SH-SY5Y (cell line): ENCODE results near the gene FBXW8.

Experiments
- GATA2 ChIP-seq: IDR thresholded peaks from 2 replicates; pipeline ENCODE4 v1.6.1; 2011; ENCODE audit warnings: mild to moderate bottlenecking, low read depth, low read length
- GATA3 ChIP-seq: IDR thresholded peaks from 2 replicates; pipeline ENCODE4 v1.6.1; 2011; ENCODE audit warnings: low read depth, mild to moderate bottlenecking, low read length, moderate library complexity

The FBXW8 gene

DNA sequence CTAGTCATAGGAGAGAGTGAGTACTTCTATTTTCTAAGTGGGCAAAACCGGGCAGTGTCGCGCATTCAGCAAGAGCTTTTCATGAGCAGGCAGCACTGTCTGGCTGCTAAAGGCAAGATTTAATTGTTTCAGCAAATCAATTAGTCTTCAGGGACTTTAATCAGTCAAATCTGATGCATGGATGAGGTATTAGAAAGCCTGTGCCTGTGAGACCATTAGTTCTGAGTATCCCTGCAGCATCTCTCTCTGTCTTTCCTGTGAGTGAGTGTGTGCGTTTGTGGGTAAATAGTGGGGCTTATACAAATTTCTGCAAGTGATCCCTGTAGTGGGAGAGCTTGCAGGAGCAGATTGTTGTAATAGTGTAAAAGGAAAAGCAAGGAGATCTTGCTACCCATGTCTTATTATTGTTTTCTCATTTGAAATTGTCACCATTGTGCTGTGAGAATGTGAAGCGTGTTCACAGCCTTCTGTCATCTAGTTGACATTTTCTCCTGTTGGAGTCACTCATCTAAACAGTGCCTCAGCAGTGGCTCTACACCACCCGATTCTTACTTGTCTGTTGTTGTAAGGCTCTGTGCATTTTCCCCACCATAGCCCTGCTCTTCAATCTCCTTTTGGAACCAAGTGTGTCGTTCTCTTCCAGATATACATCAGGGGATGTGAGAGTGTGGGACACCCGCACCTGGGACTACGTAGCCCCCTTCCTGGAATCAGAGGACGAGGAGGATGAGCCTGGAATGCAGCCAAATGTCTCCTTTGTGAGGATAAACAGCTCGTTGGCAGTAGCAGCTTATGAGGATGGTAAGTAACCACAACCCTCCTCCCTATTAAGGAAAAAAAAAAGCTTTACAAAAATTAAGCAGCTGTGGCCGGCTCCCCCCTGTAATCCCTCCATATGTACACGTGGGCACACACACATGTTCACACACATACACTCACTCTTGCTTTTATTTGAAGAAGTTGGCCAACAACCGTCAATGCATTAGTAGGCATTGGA is 53.6 kb downstream of the FBXW8 start:
- TF ChIP-seq GATA3: 0 out of 2 replicates have a peak, but pooled peaks have one; percentile 23
- TF ChIP-seq GATA2: peak; percentile 58

DNA sequence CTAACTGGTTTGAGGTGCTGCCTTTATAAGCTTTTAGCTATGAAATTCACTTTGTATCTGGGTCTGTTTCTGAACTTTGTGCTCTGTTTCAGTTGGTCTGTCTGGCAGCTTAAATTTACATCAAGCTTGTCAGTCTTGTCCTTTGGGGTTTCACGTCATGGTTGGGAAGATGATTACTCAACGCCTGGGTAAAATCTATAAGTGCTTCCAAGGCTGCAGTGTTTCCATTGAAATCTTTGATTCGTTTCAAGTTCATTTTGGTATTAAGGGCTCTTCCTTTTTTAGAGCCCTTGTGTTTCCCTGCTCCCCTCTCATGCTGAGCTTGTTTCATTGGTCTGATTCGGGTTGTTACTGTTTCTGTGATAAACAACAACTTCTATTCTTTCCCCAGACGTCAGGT is 58.2 kb downstream of the FBXW8 start:
- TF ChIP-seq GATA3 (no peak), GATA2 (no peak)

DNA sequence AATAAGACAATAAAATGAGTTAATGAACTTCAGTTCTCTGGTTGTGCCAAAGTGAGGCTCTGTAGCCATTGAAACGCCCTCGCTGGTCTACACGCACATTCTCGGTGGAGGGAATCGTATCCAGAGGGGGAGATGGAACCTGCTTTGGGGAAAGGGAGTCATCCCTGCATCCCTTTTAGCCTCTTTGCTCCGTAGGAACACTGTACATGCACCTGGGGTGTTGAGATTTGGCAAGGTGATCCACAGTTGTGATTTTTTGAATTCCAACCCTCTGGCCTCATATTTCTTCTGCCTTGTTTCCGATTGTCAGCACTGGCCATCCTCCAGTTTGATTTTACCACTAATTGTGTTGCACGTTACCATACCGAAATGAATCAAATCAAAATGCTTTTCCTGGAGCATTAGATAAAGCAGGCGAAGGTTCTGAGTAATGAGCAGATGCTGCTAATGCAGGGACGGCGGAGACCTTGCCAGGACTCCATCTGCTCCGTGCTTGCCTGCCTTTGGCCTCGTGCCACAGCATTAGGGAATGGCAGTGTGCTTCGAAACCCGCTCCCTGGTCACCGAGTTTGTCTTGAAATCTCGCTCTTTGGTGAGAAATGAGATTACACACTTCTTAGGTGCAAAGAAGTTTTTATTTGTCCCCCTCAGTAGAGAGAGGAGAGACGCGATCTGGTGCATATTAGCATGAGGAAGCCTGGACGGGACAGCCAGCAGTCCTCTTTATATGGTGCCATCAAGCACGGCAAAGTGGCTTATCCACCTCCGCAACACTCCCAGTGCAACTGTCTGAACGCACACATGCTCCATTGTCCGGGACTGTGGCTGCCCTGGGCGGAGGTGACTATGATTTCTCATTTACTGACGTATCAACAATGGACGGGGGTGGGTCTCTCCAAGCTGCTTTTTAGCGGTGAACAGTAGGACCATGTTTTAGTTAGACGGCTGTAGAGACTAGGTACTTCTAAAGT is 59.1 kb downstream of the FBXW8 start:
- TF ChIP-seq GATA2: peak; percentile 67
- no peak for TF ChIP-seq GATA3

DNA sequence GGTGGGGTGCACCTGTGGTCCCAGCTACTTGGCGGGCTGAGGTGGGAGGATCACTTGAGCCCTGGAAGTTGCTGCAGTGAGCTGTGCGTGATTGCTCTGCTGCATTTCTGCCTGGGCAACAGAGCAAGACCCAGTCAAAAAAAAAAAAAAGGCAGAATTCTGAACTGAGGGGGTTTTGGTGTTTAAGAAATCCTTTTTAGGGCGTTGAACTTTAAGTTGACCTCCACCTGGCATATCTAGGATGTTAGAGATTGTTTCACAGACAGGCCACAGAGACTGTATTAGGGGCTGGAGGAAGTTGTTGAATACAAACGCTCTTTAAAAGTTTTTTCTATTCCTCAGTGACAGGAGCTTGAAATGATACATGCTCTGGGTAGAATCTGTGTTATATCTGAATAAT is 60.5 kb downstream of the FBXW8 start:
- TF ChIP-seq GATA3: no peak
- TF ChIP-seq GATA2: no peak

DNA sequence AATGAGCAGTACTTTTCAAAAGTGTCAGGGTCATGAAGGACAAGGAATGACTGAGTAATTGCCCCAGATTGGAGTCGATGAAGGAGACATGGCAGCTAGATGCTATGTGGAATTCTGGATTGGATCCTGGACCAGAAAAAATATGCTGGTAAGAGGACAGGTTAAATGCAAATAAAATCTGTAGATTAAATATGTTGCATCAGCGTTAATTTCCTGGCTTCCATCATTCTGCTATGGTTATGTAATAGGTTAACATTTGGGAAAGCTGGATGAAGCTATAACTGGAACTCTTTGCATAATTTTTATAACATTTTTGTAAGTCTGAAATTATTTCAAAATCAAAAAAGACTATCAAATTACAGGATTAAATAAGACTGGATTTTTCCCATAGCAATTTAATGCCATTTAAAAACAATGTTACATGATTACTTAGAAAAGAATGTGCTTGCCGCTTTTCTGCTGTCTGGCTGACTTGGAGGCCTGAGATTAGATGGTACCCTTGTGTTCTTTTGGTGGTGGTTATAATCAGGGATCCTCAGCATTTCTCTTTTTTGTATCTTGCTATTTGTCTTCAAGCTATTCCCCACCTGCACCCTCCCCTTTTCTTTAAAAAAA is 65.1 kb downstream of the FBXW8 start:
- no peak for TF ChIP-seq GATA3
- TF ChIP-seq GATA2: no peak

DNA sequence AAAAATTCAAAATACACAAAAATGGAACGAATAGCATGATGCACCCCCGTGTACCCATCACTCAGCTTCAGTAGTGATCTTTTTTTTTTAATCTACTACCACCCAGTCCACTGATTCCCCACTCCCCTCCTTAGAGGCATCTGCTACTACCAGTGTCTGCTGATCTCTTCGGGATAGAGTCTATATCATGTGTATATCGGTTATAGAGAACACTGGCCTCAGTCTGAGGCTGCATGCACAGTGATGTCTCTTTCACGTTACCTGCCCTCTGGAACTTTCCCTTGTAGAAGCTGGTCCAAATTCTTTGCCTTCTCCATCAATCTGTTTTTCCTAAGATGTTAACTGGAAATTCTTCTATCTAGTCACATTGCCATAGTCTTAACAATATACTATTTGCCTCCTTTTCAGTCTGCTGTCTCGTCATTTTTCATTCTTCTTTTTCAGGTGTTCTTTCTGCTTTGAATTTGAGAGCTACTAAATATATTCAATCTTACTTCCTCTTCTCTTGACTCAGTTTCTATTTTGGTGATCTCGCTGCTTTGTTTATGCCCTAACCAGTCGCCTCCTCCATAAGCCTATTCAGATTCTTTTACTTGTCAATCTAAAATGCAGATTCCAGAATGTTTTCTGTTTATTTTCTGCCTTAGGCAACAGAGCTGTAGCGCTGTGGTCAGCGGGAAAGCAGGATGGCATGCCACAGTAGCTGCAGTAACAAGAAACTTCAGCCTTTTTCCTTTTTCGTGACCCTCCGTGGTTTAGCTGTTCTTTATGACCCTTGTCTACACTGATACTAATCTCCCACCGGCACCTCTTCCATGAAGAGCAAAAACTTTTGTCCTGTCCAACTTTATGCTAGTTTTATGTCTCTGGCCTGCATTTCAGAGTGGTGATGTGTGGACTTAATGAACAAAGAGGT is 67.0 kb downstream of the FBXW8 start:
- TF ChIP-seq GATA3 (no peak), GATA2 (no peak; the same call in 1 of the 2 replicates)

DNA sequence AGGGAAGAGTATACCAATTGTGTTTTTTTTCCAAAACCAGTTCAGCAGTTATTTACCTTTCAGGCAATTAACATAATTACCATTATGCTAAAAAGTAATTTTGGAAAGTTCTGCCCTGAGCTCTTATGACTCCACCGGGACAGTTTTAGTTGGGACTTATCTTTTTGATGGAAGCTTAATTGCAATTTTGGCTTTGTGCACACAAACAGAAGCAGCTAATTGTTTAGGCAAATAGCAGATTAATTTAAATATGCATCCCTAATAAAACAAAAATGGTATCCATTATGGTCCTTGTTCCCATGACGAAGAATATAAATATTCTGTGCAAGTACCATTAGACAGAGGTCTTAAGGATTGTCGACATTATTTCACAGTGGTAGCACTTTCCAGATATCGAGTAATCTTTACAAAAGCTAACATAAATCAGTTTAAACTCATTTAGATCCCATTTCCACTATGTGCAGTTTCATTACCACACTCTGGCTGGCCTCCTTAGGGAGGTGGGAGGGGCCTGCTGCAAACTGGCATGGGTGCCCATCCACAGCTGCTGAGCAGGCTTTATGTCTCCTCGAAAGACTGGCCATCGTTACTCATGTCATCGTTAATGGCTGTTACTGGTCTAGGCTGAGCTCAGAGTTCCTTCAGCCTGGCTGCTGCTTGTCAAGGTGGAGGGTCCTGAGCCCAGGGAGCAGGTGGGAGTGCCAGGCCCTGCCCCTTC is 68.2 kb downstream of the FBXW8 start:
- TF ChIP-seq GATA2 (peak; percentile 44; the same call in 1 of the 2 replicates), GATA3 (no peak)

DNA sequence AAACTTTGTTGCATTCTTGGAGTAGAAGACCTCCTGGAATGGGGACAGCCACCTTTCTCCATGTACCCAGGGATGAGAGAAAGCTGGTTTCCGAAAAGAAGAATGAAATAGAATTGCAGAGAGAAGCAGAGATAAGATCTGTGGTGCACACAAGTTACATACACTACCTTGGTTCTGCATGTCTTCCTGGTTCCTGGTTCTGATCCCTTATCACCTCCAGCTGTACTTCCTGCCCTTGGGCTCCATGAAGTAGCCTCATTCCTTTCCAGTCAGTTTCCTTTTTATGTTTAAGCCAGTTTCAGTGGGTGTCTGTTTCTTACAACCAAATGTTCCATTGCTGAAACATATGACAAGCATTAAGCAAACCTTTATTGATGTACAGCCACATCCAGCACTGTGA is 69.3 kb downstream of the FBXW8 start:
- peak; percentile 95 for TF ChIP-seq GATA2
- peak; percentile 89 for TF ChIP-seq GATA3

DNA sequence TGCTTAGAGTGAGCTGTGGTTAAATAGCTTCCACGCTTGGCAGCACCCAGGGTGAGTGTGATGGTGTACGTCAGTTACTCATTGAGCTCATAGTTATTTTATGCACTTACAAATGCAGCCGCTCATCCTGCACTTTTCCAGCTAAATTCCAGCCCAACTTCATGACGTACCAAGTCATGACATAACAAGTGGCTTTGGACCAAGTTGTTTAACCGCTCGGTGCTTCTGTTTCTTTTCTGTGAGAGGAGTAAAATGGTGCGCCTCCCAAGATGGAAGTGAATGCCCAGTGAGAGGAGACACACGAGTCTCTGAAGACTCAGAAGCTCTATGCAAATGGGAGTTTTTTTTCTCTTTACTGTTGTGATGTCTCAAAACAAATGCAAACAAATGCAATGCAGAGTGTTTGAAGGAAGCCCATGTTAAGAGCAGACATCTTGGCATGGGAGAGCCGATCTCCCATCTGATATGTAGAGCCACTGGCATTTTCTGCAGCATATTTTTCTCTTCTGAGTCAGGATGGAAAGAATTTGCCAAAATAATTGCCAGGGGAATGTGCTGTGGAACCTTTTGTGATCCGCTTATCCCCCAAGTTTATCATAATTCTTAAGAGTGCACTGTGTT is 72.2 kb downstream of the FBXW8 start:
- TF ChIP-seq GATA3 (no peak), GATA2 (no peak)

DNA sequence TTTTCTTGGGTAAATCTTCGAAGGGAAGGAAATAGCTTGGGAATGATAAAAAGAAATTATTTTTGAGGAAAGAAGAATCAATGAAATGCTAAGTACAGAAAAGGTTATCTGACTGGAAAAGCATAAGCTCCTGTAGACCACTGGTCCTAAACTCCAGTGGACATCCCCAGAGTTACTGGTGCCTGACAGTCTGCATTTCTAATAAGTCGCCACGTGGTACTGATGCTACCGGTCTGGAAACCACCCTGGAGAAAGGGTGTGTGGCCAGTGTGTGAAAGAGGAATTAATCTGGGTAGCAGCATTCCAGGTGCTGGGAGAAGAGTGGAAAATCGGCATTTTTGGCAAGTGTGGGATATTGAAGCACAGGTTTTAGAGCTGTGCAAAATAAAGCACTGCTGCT is 73.3 kb downstream of the FBXW8 start:
- TF ChIP-seq GATA2 (no peak), GATA3 (no peak)

DNA sequence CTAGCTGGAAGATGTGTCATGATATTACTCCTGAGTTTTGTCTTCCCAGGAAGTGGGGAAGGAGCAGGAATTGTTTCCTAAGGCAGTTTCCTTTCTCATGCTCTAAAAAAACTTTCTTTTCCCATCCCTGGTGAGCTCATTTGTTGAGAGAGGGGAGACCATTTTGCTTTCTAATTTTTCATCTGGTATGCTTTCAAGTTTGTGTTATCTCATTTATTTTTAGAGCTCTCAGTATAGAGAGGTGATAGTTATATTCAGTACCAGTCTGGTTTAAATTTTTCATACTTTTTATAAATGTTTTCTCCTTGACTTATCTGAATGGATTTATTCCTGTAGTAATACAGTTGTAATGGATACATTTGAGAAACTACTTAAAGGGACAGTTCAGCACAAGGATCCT is 79.6 kb downstream of the FBXW8 start:
- TF ChIP-seq GATA2: no peak
- no peak for TF ChIP-seq GATA3
